ENCODE measurements around the gene SIN3A. TPM values are rescaled to one million over a fixed set of nuclear protein-coding genes. Genes with fewer than 3 reads are reported as not detected.
"Not testable (repeated sequence)": the region's sequence is repeated elsewhere in the genome, so short reads cannot be mapped to it uniquely, and the experiment has no call there.

SIN3A gene
- total and polyA plus RNA-seq, 2 experiments from 2014 or later: 24.3 to 73.0 TPM

DNA sequence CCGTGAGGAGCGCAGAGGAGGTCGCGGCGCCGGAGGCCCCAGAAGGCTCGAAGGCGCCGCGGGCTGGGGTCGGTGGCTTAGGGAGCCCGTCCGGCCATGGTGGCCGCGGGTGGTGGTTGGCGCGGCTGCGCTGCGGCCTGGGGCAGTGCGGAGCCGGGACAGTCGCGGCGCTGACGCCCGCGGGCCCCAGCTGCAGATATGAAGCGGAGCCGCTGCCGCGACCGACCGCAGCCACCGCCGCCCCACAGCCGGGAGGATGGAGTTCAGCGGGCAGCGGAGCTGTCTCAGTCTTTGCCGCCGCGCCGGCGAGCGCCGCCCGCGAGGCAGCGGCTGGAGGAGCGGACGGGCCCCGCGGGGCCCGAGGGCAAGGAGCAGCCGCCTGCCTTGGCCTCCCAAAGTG is 29.0 kb upstream of the SIN3A start:
- not testable (repeated sequence) for ATAC-seq
- H3K36me3 ChIP-seq (ENCODE audit: insufficient read depth): peaks cover 31% of the 10 kb centered on the region

DNA sequence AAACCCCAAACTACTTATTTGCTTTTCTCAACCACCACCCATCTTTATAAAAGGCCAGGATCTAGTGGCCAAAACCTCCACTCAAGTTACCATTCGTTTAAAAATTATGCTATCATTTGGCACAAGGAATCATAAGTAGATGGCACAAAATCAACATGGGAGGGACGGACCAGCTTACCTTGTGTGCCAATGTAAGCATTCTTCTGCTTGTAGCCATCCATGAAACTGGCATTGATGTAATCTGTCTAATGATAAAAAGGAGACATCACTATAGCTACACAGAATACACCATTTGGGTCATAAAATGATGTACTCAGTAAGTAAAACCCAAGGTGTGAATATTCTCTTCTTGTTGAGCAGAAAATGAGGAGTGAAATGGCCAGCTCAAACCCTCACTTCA is 28.2 kb upstream of the SIN3A start:
- Histone ChIP-seq H3K9me2 (ENCODE audit: insufficient read depth) (no peaks in the 10 kb centered on the region), H3K27me3 (ENCODE audit: insufficient read depth) (no peaks in the 10 kb centered on the region), H3F3A (replicated peaks; ENCODE audit: low read depth) (no peaks in the 10 kb centered on the region; the same call in 1 of the 2 replicates), H3K4me2 (no peak overlapping the region), H3K4me1 (ENCODE audit: insufficient read depth) (no peaks in the 10 kb centered on the region), H2AFZ (no peak overlapping the region), H3K27ac (ENCODE audit: low read depth) (no peak overlapping the region), H4K20me1 (replicated peaks; ENCODE audit: insufficient read depth) (peaks cover 3% of the 10 kb centered on the region), H3K4me3 (no peak overlapping the region), H3K36me3 (ENCODE audit: insufficient read depth) (peaks cover 31% of the 10 kb centered on the region), H3K79me2 (replicated peaks; ENCODE audit: insufficient read depth) (0 out of 2 replicates have a peak, but pooled peaks cover 3% of the 10 kb centered on the region)
- no peak for ATAC-seq
- DNase-seq (ENCODE audit: low spot score): no peak
- Mint-ChIP-seq H3K9me3 (peaks cover 16% of the 10 kb centered on the region), H3K27me3 (ENCODE audit: insufficient read depth, low read depth, poor library complexity) (peaks cover 7% of the 10 kb centered on the region), H3K4me3 (no peak overlapping the region), H3K27ac (no peak overlapping the region), H3K36me3 (ENCODE audit: low read depth) (peaks cover 59% of the 10 kb centered on the region), H3K4me1 (no peaks in the 10 kb centered on the region)
- TF ChIP-seq POLR2AphosphoS5 (IDR thresholded peaks at IDR 0.05; ENCODE audit: low read depth): no peak
- TF ChIP-seq, protein P1, sequence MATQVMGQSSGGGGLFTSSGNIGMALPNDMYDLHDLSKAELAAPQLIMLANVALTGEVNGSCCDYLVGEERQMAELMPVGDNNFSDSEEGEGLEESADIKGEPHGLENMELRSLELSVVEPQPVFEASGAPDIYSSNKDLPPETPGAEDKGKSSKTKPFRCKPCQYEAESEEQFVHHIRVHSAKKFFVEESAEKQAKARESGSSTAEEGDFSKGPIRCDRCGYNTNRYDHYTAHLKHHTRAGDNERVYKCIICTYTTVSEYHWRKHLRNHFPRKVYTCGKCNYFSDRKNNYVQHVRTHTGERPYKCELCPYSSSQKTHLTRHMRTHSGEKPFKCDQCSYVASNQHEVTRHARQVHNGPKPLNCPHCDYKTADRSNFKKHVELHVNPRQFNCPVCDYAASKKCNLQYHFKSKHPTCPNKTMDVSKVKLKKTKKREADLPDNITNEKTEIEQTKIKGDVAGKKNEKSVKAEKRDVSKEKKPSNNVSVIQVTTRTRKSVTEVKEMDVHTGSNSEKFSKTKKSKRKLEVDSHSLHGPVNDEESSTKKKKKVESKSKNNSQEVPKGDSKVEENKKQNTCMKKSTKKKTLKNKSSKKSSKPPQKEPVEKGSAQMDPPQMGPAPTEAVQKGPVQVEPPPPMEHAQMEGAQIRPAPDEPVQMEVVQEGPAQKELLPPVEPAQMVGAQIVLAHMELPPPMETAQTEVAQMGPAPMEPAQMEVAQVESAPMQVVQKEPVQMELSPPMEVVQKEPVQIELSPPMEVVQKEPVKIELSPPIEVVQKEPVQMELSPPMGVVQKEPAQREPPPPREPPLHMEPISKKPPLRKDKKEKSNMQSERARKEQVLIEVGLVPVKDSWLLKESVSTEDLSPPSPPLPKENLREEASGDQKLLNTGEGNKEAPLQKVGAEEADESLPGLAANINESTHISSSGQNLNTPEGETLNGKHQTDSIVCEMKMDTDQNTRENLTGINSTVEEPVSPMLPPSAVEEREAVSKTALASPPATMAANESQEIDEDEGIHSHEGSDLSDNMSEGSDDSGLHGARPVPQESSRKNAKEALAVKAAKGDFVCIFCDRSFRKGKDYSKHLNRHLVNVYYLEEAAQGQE (IDR thresholded peaks at IDR 0.05; ENCODE audit: unreplicated experiment): no peak
- no peak for TF ChIP-seq ZNF331 (CRISPR knock-in tag; IDR thresholded peaks at IDR 0.05; ENCODE audit: low read depth)
- no peak for TF ChIP-seq CREB1 (CRISPR knock-in tag; IDR thresholded peaks at IDR 0.05; ENCODE audit: low read depth)
- TF ChIP-seq, protein P2, sequence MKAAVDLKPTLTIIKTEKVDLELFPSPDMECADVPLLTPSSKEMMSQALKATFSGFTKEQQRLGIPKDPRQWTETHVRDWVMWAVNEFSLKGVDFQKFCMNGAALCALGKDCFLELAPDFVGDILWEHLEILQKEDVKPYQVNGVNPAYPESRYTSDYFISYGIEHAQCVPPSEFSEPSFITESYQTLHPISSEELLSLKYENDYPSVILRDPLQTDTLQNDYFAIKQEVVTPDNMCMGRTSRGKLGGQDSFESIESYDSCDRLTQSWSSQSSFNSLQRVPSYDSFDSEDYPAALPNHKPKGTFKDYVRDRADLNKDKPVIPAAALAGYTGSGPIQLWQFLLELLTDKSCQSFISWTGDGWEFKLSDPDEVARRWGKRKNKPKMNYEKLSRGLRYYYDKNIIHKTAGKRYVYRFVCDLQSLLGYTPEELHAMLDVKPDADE (IDR thresholded peaks at IDR 0.05): no peak
- TF ChIP-seq, protein P3, sequence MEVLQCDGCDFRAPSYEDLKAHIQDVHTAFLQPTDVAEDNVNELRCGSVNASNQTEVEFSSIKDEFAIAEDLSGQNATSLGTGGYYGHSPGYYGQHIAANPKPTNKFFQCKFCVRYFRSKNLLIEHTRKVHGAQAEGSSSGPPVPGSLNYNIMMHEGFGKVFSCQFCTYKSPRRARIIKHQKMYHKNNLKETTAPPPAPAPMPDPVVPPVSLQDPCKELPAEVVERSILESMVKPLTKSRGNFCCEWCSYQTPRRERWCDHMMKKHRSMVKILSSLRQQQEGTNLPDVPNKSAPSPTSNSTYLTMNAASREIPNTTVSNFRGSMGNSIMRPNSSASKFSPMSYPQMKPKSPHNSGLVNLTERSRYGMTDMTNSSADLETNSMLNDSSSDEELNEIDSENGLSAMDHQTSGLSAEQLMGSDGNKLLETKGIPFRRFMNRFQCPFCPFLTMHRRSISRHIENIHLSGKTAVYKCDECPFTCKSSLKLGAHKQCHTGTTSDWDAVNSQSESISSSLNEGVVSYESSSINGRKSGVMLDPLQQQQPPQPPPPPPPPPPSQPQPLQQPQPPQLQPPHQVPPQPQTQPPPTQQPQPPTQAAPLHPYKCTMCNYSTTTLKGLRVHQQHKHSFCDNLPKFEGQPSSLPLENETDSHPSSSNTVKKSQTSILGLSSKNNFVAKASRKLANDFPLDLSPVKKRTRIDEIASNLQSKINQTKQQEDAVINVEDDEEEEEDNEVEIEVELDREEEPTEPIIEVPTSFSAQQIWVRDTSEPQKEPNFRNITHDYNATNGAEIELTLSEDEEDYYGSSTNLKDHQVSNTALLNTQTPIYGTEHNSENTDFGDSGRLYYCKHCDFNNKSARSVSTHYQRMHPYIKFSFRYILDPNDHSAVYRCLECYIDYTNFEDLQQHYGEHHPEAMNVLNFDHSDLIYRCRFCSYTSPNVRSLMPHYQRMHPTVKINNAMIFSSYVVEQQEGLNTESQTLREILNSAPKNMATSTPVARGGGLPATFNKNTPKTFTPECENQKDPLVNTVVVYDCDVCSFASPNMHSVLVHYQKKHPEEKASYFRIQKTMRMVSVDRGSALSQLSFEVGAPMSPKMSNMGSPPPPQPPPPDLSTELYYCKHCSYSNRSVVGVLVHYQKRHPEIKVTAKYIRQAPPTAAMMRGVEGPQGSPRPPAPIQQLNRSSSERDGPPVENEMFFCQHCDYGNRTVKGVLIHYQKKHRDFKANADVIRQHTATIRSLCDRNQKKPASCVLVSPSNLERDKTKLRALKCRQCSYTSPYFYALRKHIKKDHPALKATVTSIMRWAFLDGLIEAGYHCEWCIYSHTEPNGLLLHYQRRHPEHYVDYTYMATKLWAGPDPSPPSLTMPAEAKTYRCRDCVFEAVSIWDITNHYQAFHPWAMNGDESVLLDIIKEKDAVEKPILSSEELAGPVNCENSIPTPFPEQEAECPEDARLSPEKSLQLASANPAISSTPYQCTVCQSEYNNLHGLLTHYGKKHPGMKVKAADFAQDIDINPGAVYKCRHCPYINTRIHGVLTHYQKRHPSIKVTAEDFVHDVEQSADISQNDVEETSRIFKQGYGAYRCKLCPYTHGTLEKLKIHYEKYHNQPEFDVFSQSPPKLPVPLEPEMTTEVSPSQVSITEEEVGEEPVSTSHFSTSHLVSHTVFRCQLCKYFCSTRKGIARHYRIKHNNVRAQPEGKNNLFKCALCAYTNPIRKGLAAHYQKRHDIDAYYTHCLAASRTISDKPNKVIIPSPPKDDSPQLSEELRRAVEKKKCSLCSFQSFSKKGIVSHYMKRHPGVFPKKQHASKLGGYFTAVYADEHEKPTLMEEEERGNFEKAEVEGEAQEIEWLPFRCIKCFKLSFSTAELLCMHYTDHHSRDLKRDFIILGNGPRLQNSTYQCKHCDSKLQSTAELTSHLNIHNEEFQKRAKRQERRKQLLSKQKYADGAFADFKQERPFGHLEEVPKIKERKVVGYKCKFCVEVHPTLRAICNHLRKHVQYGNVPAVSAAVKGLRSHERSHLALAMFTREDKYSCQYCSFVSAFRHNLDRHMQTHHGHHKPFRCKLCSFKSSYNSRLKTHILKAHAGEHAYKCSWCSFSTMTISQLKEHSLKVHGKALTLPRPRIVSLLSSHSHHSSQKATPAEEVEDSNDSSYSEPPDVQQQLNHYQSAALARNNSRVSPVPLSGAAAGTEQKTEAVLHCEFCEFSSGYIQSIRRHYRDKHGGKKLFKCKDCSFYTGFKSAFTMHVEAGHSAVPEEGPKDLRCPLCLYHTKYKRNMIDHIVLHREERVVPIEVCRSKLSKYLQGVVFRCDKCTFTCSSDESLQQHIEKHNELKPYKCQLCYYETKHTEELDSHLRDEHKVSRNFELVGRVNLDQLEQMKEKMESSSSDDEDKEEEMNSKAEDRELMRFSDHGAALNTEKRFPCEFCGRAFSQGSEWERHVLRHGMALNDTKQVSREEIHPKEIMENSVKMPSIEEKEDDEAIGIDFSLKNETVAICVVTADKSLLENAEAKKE (CRISPR knock-in tag; IDR thresholded peaks at IDR 0.05): no peak
- TF ChIP-seq, protein P4, sequence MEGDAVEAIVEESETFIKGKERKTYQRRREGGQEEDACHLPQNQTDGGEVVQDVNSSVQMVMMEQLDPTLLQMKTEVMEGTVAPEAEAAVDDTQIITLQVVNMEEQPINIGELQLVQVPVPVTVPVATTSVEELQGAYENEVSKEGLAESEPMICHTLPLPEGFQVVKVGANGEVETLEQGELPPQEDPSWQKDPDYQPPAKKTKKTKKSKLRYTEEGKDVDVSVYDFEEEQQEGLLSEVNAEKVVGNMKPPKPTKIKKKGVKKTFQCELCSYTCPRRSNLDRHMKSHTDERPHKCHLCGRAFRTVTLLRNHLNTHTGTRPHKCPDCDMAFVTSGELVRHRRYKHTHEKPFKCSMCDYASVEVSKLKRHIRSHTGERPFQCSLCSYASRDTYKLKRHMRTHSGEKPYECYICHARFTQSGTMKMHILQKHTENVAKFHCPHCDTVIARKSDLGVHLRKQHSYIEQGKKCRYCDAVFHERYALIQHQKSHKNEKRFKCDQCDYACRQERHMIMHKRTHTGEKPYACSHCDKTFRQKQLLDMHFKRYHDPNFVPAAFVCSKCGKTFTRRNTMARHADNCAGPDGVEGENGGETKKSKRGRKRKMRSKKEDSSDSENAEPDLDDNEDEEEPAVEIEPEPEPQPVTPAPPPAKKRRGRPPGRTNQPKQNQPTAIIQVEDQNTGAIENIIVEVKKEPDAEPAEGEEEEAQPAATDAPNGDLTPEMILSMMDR (conservative IDR thresholded peaks at IDR 0.05; ENCODE audit: low read depth in 2 of 2): no peak
- TF ChIP-seq STAT1 (IDR thresholded peaks at IDR 0.05; ENCODE audit: unreplicated experiment): no peak
- TF ChIP-seq EZH2phosphoT487 (IDR thresholded peaks at IDR 0.05; ENCODE audit: unreplicated experiment): no peak
- no peak for TF ChIP-seq JUNB (IDR thresholded peaks at IDR 0.05; ENCODE audit: unreplicated experiment)

More for the DNA sequence above, 29.0 kb upstream of the SIN3A start:
- not testable (repeated sequence) for H3K27ac ChIP-seq (ENCODE audit: low read depth); H4K20me1 ChIP-seq (replicated peaks; ENCODE audit: insufficient read depth); H3K4me1 ChIP-seq (ENCODE audit: insufficient read depth); H3F3A ChIP-seq (replicated peaks; ENCODE audit: low read depth); H3K79me2 ChIP-seq (replicated peaks; ENCODE audit: insufficient read depth); H3K4me3 ChIP-seq; DNase-seq (ENCODE audit: low spot score); H3K4me3 Mint-ChIP-seq; H3K27ac Mint-ChIP-seq; H3K9me2 ChIP-seq (ENCODE audit: insufficient read depth); H2AFZ ChIP-seq; H3K4me2 ChIP-seq; H3K4me1 Mint-ChIP-seq; H3K27me3 Mint-ChIP-seq (ENCODE audit: insufficient read depth, low read depth, poor library complexity); H3K27me3 ChIP-seq (ENCODE audit: insufficient read depth)
- H3K9me3 Mint-ChIP-seq: peaks cover 16% of the 10 kb centered on the region
- H3K36me3 Mint-ChIP-seq (ENCODE audit: low read depth): peaks cover 61% of the 10 kb centered on the region

All from GM23338 (cell line).